Liver (tissue), 9 donors: ENCODE measurements around the gene PTCSC3. TPM values are rescaled to one million over a fixed set of nuclear protein-coding genes. Genes with fewer than 3 reads are reported as not detected.

Experiments
- DNase-seq: peaks from one replicate; pipeline ENCODE4 v3.0.0-alpha.2; 2017; ENCODE audit warnings: low spot score
- H3K27ac ChIP-seq, 2 donors: one replicate each; pipeline ENCODE4 v1.7.0; 2013; ENCODE audit warnings: inconsistent platforms in 2 of 2, low read length in 2 of 2, control low read depth in 1 of 2, low read depth in 1 of 2, mild to moderate bottlenecking in 1 of 2
- H3K27me3 ChIP-seq, 4 donors: one replicate each; pipeline versions ENCODE4 v1.6.1 to v1.7.0; 2013; ENCODE audit warnings: low read length in 3 of 4, inconsistent platforms in 1 of 4, mild to moderate bottlenecking in 1 of 4, moderate library complexity in 1 of 4; ENCODE audit not compliant: control insufficient read depth in 4 of 4, insufficient read depth in 4 of 4
- H3K36me3 ChIP-seq, 4 donors: one replicate each; pipeline versions ENCODE4 v1.6.1 to v1.7.0; 2013; ENCODE audit warnings: low read length in 3 of 4, mild to moderate bottlenecking in 3 of 4, low read depth in 1 of 4, moderate library complexity in 1 of 4; ENCODE audit not compliant: control insufficient read depth in 4 of 4, insufficient read depth in 3 of 4
- H3K4me1 ChIP-seq, 4 donors: one replicate each; pipeline versions ENCODE4 v1.6.1 to v1.7.0; 2013; ENCODE audit warnings: low read length in 3 of 4, mild to moderate bottlenecking in 3 of 4, moderate library complexity in 1 of 4; ENCODE audit not compliant: control insufficient read depth in 4 of 4, insufficient read depth in 4 of 4
- H3K4me3 ChIP-seq, 3 donors: one replicate each; pipeline versions ENCODE4 v1.6.1 to v1.7.0; 2013; ENCODE audit warnings: low read length in 3 of 3, control low read depth in 1 of 3, low read depth in 1 of 3, mild to moderate bottlenecking in 1 of 3
- H3K9ac ChIP-seq, 2 donors: one replicate each; pipeline ENCODE4 v1.7.0; 2013; ENCODE audit warnings: low read length in 2 of 2, mild to moderate bottlenecking in 2 of 2, moderate library complexity in 2 of 2, control low read depth in 1 of 2, low read depth in 1 of 2
- H3K9me3 ChIP-seq, 4 donors: one replicate each; pipeline versions ENCODE4 v1.6.1 to v1.7.0; 2013; ENCODE audit warnings: low read length in 3 of 4; ENCODE audit not compliant: control insufficient read depth in 4 of 4
- CTCF ChIP-seq: fragments of 150-350 bp; IDR thresholded peaks from 2 replicates; pipeline ENCODE4 v1.5.1; 2017; ENCODE audit warnings: improper control_type of control experiment, low read depth, low read length; ENCODE audit not compliant: missing input control
- EGR1 ChIP-seq, 2 donors: IDR thresholded peaks; 2 replicates each; pipeline ENCODE4 v1.6.1; 2016 to 2018; ENCODE audit warnings: antibody characterized with exemption in 2 of 2, low read depth in 2 of 2
- HNF4G ChIP-seq: IDR thresholded peaks from 2 replicates; pipeline ENCODE4 v1.6.1; 2016; ENCODE audit warnings: antibody characterized with exemption
- MAX ChIP-seq: IDR thresholded peaks from 2 replicates; pipeline ENCODE4 v1.6.1; 2016; ENCODE audit warnings: antibody characterized with exemption
- NR2F2 ChIP-seq: IDR thresholded peaks from 2 replicates; pipeline ENCODE4 v1.6.1; 2016; ENCODE audit warnings: antibody characterized with exemption
- REST ChIP-seq: IDR thresholded peaks from 2 replicates; pipeline ENCODE4 v1.6.1; 2016; ENCODE audit warnings: antibody characterized with exemption, mild to moderate bottlenecking
- SP1 ChIP-seq: IDR thresholded peaks from 2 replicates; pipeline ENCODE4 v1.6.1; 2018; ENCODE audit warnings: antibody characterized with exemption, mild to moderate bottlenecking
- YY1 ChIP-seq: IDR thresholded peaks from 2 replicates; pipeline ENCODE4 v1.6.1; 2016; ENCODE audit warnings: antibody characterized with exemption, mild to moderate bottlenecking
- ZBTB33 ChIP-seq: IDR thresholded peaks from 2 replicates; pipeline ENCODE4 v1.6.1; 2016; ENCODE audit warnings: antibody characterized with exemption
- WGBS: extraction: QIAGEN DNeasy Blood & Tissue Kit; methylation state at CpG from one replicate; pipeline ENCODE4 v1.1.7; 2013; 5-methylcytosine and 5-hydroxymethylcytosine counted together
- polyA plus RNA-seq, 2 donors: library from polyadenylated mRNA; stranded (reverse) in 1 of 2; unstranded in 1 of 2; fragments of 200-250 nt in 1 of 2; fragments of >200 nt in 1 of 2; fragmentation: Nextera tagmentation in 1 of 2; extraction: Ambion mirVana in 1 of 2; gene quantifications; one replicate each; pipeline versions ENCODE4 v1.2.1 to v1.2.3, GENCODE V29; 2013 to 2015
- total RNA-seq, 2 donors: library from RNA; depleted of rRNA; stranded (reverse); fragments of >200 nt; gene quantifications; one replicate each; pipeline ENCODE4 v1.2.3, GENCODE V29; 2014
- donor health status: healthy.
- donor health status: healthy.
- donor health status: healthy.
- donor health status: healthy.
- donor health status: healthy.

The PTCSC3 gene
- total and polyA plus RNA-seq, 4 donors: not detected

- WGBS: 67% methylated on average over 5 of the region's 5 CpGs
- no peak for TF ChIP-seq EGR1 (IDR thresholded peaks at IDR 0.05; ENCODE audit: low read depth in 2 of 2)
- TF ChIP-seq REST: no peak
- no peak for TF ChIP-seq HNF4G
- TF ChIP-seq MAX: no peak
Observed at GRCh38 chr14:36181417-36181816, 4.9 kb upstream of the PTCSC3 start.

GRCh38 chr14:36177489-36177888 is 967 bp upstream of the PTCSC3 start:
- H3K27ac ChIP-seq: no peak overlapping the region
- H3K9me3 ChIP-seq: no peaks in the 10 kb centered on the region
- WGBS: 52% methylated on average over 1 of the region's 1 CpG
- no peaks in the 10 kb centered on the region for H3K36me3 ChIP-seq
- DNase-seq: no peak
- H3K27me3 ChIP-seq: peaks cover 0 to 5% (median 0%) of the 10 kb centered on the region in 4 donors
- TF ChIP-seq YY1 (no peak), CTCF (no peak)
- no peak overlapping the region for H3K4me3 ChIP-seq
- no peaks in the 10 kb centered on the region for H3K4me1 ChIP-seq
- H3K9ac ChIP-seq: no peak overlapping the region

More at GRCh38 chr14:36181417-36181816, 4.9 kb upstream of the PTCSC3 start:
- H3K36me3 ChIP-seq: no peaks in the 10 kb centered on the region
- H3K27ac ChIP-seq: no peak overlapping the region
- H3K4me1 ChIP-seq: no peaks in the 10 kb centered on the region
- H3K9ac ChIP-seq: no peak overlapping the region
- DNase-seq: no peak
- H3K4me3 ChIP-seq: no peak overlapping the region
- no peaks in the 10 kb centered on the region for H3K27me3 ChIP-seq
- H3K9me3 ChIP-seq: no peaks in the 10 kb centered on the region

GRCh38 chr14:36174767-36175424 is 1.6 kb downstream of the PTCSC3 start:
- H3K9me3 ChIP-seq: no peaks in the 10 kb centered on the region
- H3K27me3 ChIP-seq: peaks cover 0 to 12% (median 0%) of the 10 kb centered on the region in 4 donors
- H3K36me3 ChIP-seq: no peaks in the 10 kb centered on the region
- H3K4me3 ChIP-seq: no peak overlapping the region
- 76% methylated on average over 5 of the region's 5 CpGs for WGBS
- TF ChIP-seq ZBTB33 (no peak), NR2F2 (no peak), REST (no peak), SP1 (no peak)
- DNase-seq: no peak
- H3K9ac ChIP-seq: no peak overlapping the region
- no peaks in the 10 kb centered on the region for H3K4me1 ChIP-seq
- no peak overlapping the region for H3K27ac ChIP-seq
